IMR-90 (cell line): ENCODE measurements around the gene GCK. TPM values are rescaled to one million over a fixed set of nuclear protein-coding genes. Genes with fewer than 3 reads are reported as not detected.

Source experiments
- ATAC-seq: fragments of 200-7000 bp; cut with Tn5 transposase; 2 replicates; pipeline ENCODE4 v1.9.1; 2020; ENCODE audit warnings: low read depth, mild to moderate bottlenecking, moderate library complexity
- BruUV-seq: library from RNA; stranded (reverse); fragments of 400-500 nt; replicated peaks from 2 replicates; lab custom pipeline; 2021; lab: Mats Ljungman, UMichigan
- CTCF ChIA-PET: fragments of 300-600 bp; formaldehyde crosslinking; extraction: SDS; loops from one replicate; lab custom pipeline; 2021; ENCODE audit warnings: antibody characterized with exemption; lab: Yijun Ruan, JAX
- POLR2A ChIA-PET: fragments of 300-600 bp; sonication (Branson Sonifier 250); formaldehyde crosslinking; loops from one replicate; lab custom pipeline; 2022; ENCODE audit warnings: antibody characterized with exemption; ENCODE audit not compliant: unreplicated experiment; lab: Charles Lee
- DNase-seq: peaks from one replicate; pipeline ENCODE4 v3.0.0; 2013
- H2AFZ ChIP-seq: replicated peaks from 2 replicates; pipeline ENCODE3; 2013; ENCODE audit warnings: low read length, mild to moderate bottlenecking; ENCODE audit not compliant: poor library complexity
- H2AK5ac ChIP-seq: 2 replicates; pipeline ENCODE4 v1.6.1; 2013; ENCODE audit warnings: low read depth, low read length, inconsistent platforms
- H2AK9ac ChIP-seq: replicated peaks from 2 replicates; pipeline ENCODE3; 2013; ENCODE audit warnings: mild to moderate bottlenecking, low read depth, low read length, moderate library complexity; ENCODE audit not compliant: poor library complexity
- H2BK120ac ChIP-seq: 2 replicates; pipeline ENCODE4 v1.6.1; 2013; ENCODE audit warnings: low read depth, low read length, inconsistent platforms
- H2BK15ac ChIP-seq: 3 replicates; pipeline ENCODE4 v1.6.1; 2013; ENCODE audit warnings: low read depth, low read length, inconsistent platforms
- H2BK20ac ChIP-seq: 2 replicates; pipeline ENCODE4 v1.6.1; 2013; ENCODE audit warnings: low read depth, mild to moderate bottlenecking, inconsistent platforms, low read length, moderate library complexity
- H2BK5ac ChIP-seq: 2 replicates; pipeline ENCODE4 v1.6.1; 2013; ENCODE audit warnings: mild to moderate bottlenecking, low read depth, low read length, inconsistent platforms; ENCODE audit not compliant: poor library complexity, severe bottlenecking
- H3K14ac ChIP-seq: replicated peaks from 2 replicates; pipeline ENCODE4 v1.6.1; 2013; ENCODE audit warnings: low read depth, low read length, inconsistent platforms
- H3K18ac ChIP-seq: 2 replicates; pipeline ENCODE4 v1.6.1; 2013; ENCODE audit warnings: low read depth, low read length, control low read depth
- H3K23ac ChIP-seq: 2 replicates; pipeline ENCODE4 v1.6.1; 2013; ENCODE audit warnings: low read depth, low read length, inconsistent platforms
- H3K27ac ChIP-seq: 2 replicates; pipeline ENCODE4 v1.5.1; 2013; ENCODE audit warnings: mild to moderate bottlenecking, control low read depth, low read length; ENCODE audit not compliant: insufficient read depth
- H3K27me3 ChIP-seq: 2 replicates; pipeline ENCODE4 v1.6.1; 2013; ENCODE audit warnings: low read length; ENCODE audit not compliant: control insufficient read depth, insufficient read depth
- H3K36me3 ChIP-seq: 2 replicates; pipeline ENCODE4 v1.6.1; 2013; ENCODE audit warnings: low read length, mixed read lengths; ENCODE audit not compliant: control insufficient read depth, insufficient read depth
- H3K4ac ChIP-seq: 2 replicates; pipeline ENCODE4 v1.6.1; 2013; ENCODE audit warnings: low read depth, low read length, inconsistent platforms
- H3K4me1 ChIP-seq: 2 replicates; pipeline ENCODE4 v1.6.1; 2013; ENCODE audit warnings: low read length, mixed read lengths; ENCODE audit not compliant: control insufficient read depth, insufficient read depth
- H3K4me2 ChIP-seq: 2 replicates; pipeline ENCODE4 v1.6.1; 2013; ENCODE audit warnings: low read depth, mild to moderate bottlenecking, control low read depth, low read length, moderate library complexity
- H3K4me3 ChIP-seq: 2 replicates; pipeline ENCODE4 v1.5.1; 2013; ENCODE audit warnings: low read depth, mild to moderate bottlenecking, control low read depth, low read length, moderate library complexity; ENCODE audit not compliant: insufficient read depth
- H3K56ac ChIP-seq: 2 replicates; pipeline ENCODE4 v1.6.1; 2013; ENCODE audit warnings: low read length, inconsistent platforms; ENCODE audit not compliant: insufficient read depth; ENCODE audit errors: extremely low read depth
- H3K79me1 ChIP-seq, 2 experiments: 2 replicates each; pipeline ENCODE4 v1.6.1; 2013; ENCODE audit warnings: low read length in 2 of 2, inconsistent platforms in 1 of 2, low read depth in 1 of 2
- H3K9ac ChIP-seq: 2 replicates; pipeline ENCODE4 v1.6.1; 2013; ENCODE audit warnings: low read depth, low read length, control low read depth
- H3K9me1 ChIP-seq: 2 replicates; pipeline ENCODE4 v1.6.1; 2013; ENCODE audit warnings: low read length, inconsistent platforms; ENCODE audit not compliant: insufficient read depth
- H3K9me3 ChIP-seq: 2 replicates; pipeline ENCODE4 v1.6.1; 2013; ENCODE audit warnings: low read length; ENCODE audit not compliant: control insufficient read depth, insufficient read depth
- H4K20me1 ChIP-seq: 2 replicates; pipeline ENCODE4 v1.6.1; 2013; ENCODE audit warnings: low read length, inconsistent platforms; ENCODE audit not compliant: insufficient read depth
- H4K5ac ChIP-seq: 2 replicates; pipeline ENCODE4 v1.6.1; 2013; ENCODE audit warnings: mild to moderate bottlenecking, low read depth, low read length, control low read depth
- H4K8ac ChIP-seq, 2 experiments: 2 replicates each; pipeline ENCODE4 v1.6.1; 2013; ENCODE audit warnings: low read depth in 2 of 2, low read length in 2 of 2, control low read depth in 1 of 2, inconsistent platforms in 1 of 2
- H4K91ac ChIP-seq: 2 replicates; pipeline ENCODE4 v1.6.1; 2013; ENCODE audit warnings: low read depth, low read length, inconsistent platforms; ENCODE audit not compliant: insufficient read depth
- BHLHE40 ChIP-seq: fragments of 150-350 bp; IDR thresholded peaks from 2 replicates; pipeline ENCODE4 v1.6.1; 2016; ENCODE audit warnings: mild to moderate bottlenecking, low read depth, low read length
- CEBPB ChIP-seq: IDR thresholded peaks from 2 replicates; pipeline ENCODE4 v1.6.1; 2012; ENCODE audit warnings: low read depth, low read length, improper control_type of control experiment
- CHD1 ChIP-seq: IDR thresholded peaks from 2 replicates; pipeline ENCODE4 v1.6.1; 2012; ENCODE audit warnings: low read depth, low read length, improper control_type of control experiment
- CTCF ChIP-seq: conservative IDR thresholded peaks from 2 replicates; pipeline ENCODE4 v1.5.1; 2012; ENCODE audit warnings: mild to moderate bottlenecking, low read depth, low read length, improper control_type of control experiment
- ELK1 ChIP-seq: fragments of 150-350 bp; IDR thresholded peaks from 2 replicates; pipeline ENCODE4 v1.6.1; 2016; ENCODE audit warnings: low read depth, mild to moderate bottlenecking, low read length, moderate library complexity, borderline replicate concordance
- FOS ChIP-seq: fragments of 150-350 bp; IDR thresholded peaks from 2 replicates; pipeline ENCODE4 v1.6.1; 2016; ENCODE audit warnings: low read depth, low read length
- MAFK ChIP-seq: IDR thresholded peaks from 2 replicates; pipeline ENCODE4 v1.6.1; 2012; ENCODE audit warnings: low read depth, low read length, improper control_type of control experiment
- MAZ ChIP-seq: IDR thresholded peaks from 2 replicates; pipeline ENCODE4 v1.6.1; 2012; ENCODE audit warnings: low read depth, mild to moderate bottlenecking, low read length, improper control_type of control experiment, moderate library complexity, borderline replicate concordance
- MXI1 ChIP-seq: IDR thresholded peaks from 2 replicates; pipeline ENCODE4 v1.6.1; 2012; ENCODE audit warnings: low read depth, mild to moderate bottlenecking, low read length, moderate library complexity, borderline replicate concordance
- NFE2L2 ChIP-seq: fragments of 150-350 bp; IDR thresholded peaks from 2 replicates; pipeline ENCODE4 v1.6.1; 2016; ENCODE audit warnings: low read depth, mild to moderate bottlenecking, low read length
- POLR2A ChIP-seq: IDR thresholded peaks from 2 replicates; pipeline ENCODE4 v1.6.1; 2012; ENCODE audit warnings: mild to moderate bottlenecking, low read depth, low read length
- RAD21 ChIP-seq: IDR thresholded peaks from 2 replicates; pipeline ENCODE4 v1.6.1; 2012; ENCODE audit warnings: low read length, improper control_type of control experiment
- RCOR1 ChIP-seq: IDR thresholded peaks from 2 replicates; pipeline ENCODE4 v1.6.1; 2012; ENCODE audit warnings: mild to moderate bottlenecking, low read length, improper control_type of control experiment; ENCODE audit not compliant: insufficient replicate concordance
- RFX5 ChIP-seq: IDR thresholded peaks from 2 replicates; pipeline ENCODE4 v1.8.0; 2012; ENCODE audit warnings: low read depth, mild to moderate bottlenecking, low read length, moderate library complexity
- SMC3 ChIP-seq: fragments of 150-350 bp; IDR thresholded peaks from 2 replicates; pipeline ENCODE4 v1.6.1; 2016; ENCODE audit warnings: low read depth, mild to moderate bottlenecking, antibody characterized with exemption, low read length, moderate library complexity
- WGBS, 2 experiments: methylation state at CpG; one replicate each; pipeline versions ENCODE4 v1.1.5 to v1.1.7; 2013; ENCODE audit warnings: missing lambda C conversion rate in 2 of 2; ENCODE audit not compliant: insufficient read length in 1 of 2; ENCODE audit errors: extremely low coverage in 2 of 2; 5-methylcytosine and 5-hydroxymethylcytosine counted together
- dilution Hi-C: fragments of 300-500 bp; cut with HindIII; formaldehyde crosslinking; loops from one replicate; pipeline ENCODE4 v1.14.3; 2018; ENCODE audit warnings: low sequenced_read_pairs; ENCODE audit not compliant: unreplicated experiment
- in situ Hi-C: fragments of 300-500 bp; cut with MboI; formaldehyde crosslinking; loops from 3 replicates; pipeline ENCODE4 v1.14.3; 2019; ENCODE audit warnings: low sequenced_read_pairs, inconsistent platforms, mixed read lengths
- intact Hi-C: fragments of 100-400 bp; cut with micrococcal nuclease; formaldehyde crosslinking; loops from 2 replicates; pipeline ENCODE4 v1.10.0; 2022
- polyA plus RNA-seq, 3 experiments: library from polyadenylated mRNA; depleted of rRNA; stranded (reverse); fragments of >200 nt; gene quantifications; 2 replicates each; pipeline ENCODE4 v1.2.3, GENCODE V29; 2012; ENCODE audit warnings: low replicate concordance in 1 of 3
- total RNA-seq: library from RNA; depleted of rRNA; stranded (reverse); fragments of >200 nt; gene quantifications from 2 replicates; pipeline ENCODE4 v1.2.3, GENCODE V29; 2012
- TF ChIP-seq, protein P1 (sequence below): fragments of 150-350 bp; IDR thresholded peaks from 2 replicates; pipeline ENCODE4 v1.6.1; 2017; ENCODE audit warnings: mild to moderate bottlenecking, antibody characterized with exemption, low read length, low read depth

The GCK gene
- total and polyA plus RNA-seq, 2 of the 4 experiments (the other 2 are of a cell fraction): 0.14 to 0.18 TPM

GRCh38 chr7:44197474-44197873 is 8.2 kb upstream of the GCK start:
- no peak overlapping the region for H4K5ac ChIP-seq
- H3K4me2 ChIP-seq: no peak overlapping the region
- H4K91ac ChIP-seq: no peak overlapping the region
- H3K27me3 ChIP-seq: peaks cover 4% of the 10 kb centered on the region; the same call in 1 of the 2 replicates
- H3K4me1 ChIP-seq: no peaks in the 10 kb centered on the region; the same call in 1 of the 2 replicates
- ATAC-seq (no peak), DNase-seq (no peak)
- TF ChIP-seq CHD1 (no peak), MAZ (no peak), POLR2A (no peak), FOS (no peak), BHLHE40 (no peak), RFX5 (no peak), MAFK (no peak), MXI1 (no peak), SMC3 (no peak), ELK1 (no peak), RCOR1 (no peak), RAD21 (no peak), CTCF (no peak), NFE2L2 (no peak), CEBPB (no peak)
- TF ChIP-seq, protein P1, sequence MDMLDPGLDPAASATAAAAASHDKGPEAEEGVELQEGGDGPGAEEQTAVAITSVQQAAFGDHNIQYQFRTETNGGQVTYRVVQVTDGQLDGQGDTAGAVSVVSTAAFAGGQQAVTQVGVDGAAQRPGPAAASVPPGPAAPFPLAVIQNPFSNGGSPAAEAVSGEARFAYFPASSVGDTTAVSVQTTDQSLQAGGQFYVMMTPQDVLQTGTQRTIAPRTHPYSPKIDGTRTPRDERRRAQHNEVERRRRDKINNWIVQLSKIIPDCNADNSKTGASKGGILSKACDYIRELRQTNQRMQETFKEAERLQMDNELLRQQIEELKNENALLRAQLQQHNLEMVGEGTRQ: no peak
- H2AK9ac ChIP-seq: no peak overlapping the region
- no peak overlapping the region for H3K23ac ChIP-seq
- in situ Hi-C loops: loop anchor here (5.0 to 10.0 kb wide), 2 partner anchors 73 to 130 kb away; partner anchors contain the start of genes PGAM2 and POLD2
- H2BK15ac ChIP-seq: no peak overlapping the region; the same call in 2 of the 3 replicates
- no peak overlapping the region for H3K27ac ChIP-seq
- H3K56ac ChIP-seq: no peak overlapping the region
- no peak overlapping the region for H2BK120ac ChIP-seq
- CTCF ChIA-PET: interaction anchor here (0.7 to 1.4 kb wide), 3 partner anchors 11 to 66 kb away, joined by 3 to 4 read pairs (median 4); no protein-coding TSS in a partner anchor
- no peak overlapping the region for H2AFZ ChIP-seq
- H2AK5ac ChIP-seq: no peak overlapping the region
- no peak overlapping the region for H2BK20ac ChIP-seq
- no peak overlapping the region for H2BK5ac ChIP-seq
- H3K4me3 ChIP-seq: no peak overlapping the region
- no CpG with 5 or more reads among the region's 7 CpGs for WGBS, 2 experiments
- H3K9me3 ChIP-seq: no peaks in the 10 kb centered on the region
- no peaks in the 10 kb centered on the region for H3K36me3 ChIP-seq
- BruUV-seq: no TSS peak
- no peak overlapping the region for H3K4ac ChIP-seq
- peaks cover 9% of the 10 kb centered on the region for H4K20me1 ChIP-seq
- H3K9me1 ChIP-seq: 0 out of 2 replicates have a peak, but pooled peaks cover 3% of the 10 kb centered on the region
- dilution Hi-C loops: no loop called here
- intact Hi-C loops: no loop called here
- no peak overlapping the region for H3K18ac ChIP-seq
- no peak overlapping the region for H4K8ac ChIP-seq
- no peak overlapping the region for H3K9ac ChIP-seq
- POLR2A ChIA-PET: no interaction called here
- H3K79me1 ChIP-seq: peaks cover under 1 to 12% of the 10 kb centered on the region in 2 experiments; a peak in 2 of 4 replicates
- no peak overlapping the region for H3K14ac ChIP-seq
